Activated CD4-positive, alpha-beta T cell treated with anti-CD3 and anti-CD28 coated beads, Interleukin-2, amount 10 ng/mL, durations not matched to agents 24 days and 14 days (primary cell): Measurements from ENCODE around the gene SLC25A25. TPM values are rescaled to one million over a fixed set of nuclear protein-coding genes. Genes with fewer than 3 reads are reported as not detected.
"Not testable (repeated sequence)": the region's sequence is repeated elsewhere in the genome, so short reads cannot be mapped to it uniquely, and the experiment has no call there.

ENCODE experiments used
- DNase-seq: peaks from one replicate; pipeline ENCODE4 v3.0.0; 2022
- H3K27ac Mint-ChIP-seq: one replicate; pipeline ENCODE4 v1.8.0; 2022; ENCODE audit warnings: mild to moderate bottlenecking, mixed read lengths
- H3K27me3 Mint-ChIP-seq: one replicate; pipeline ENCODE4 v1.8.0; 2022; ENCODE audit warnings: mixed read lengths
- H3K36me3 Mint-ChIP-seq: one replicate; pipeline ENCODE4 v1.8.0; 2022; ENCODE audit warnings: low read depth, mild to moderate bottlenecking, mixed read lengths
- H3K4me1 Mint-ChIP-seq: one replicate; pipeline ENCODE4 v1.8.0; 2021; ENCODE audit warnings: mixed read lengths
- H3K4me3 Mint-ChIP-seq: one replicate; pipeline ENCODE4 v1.8.0; 2022; ENCODE audit warnings: mild to moderate bottlenecking, moderate library complexity, mixed read lengths
- H3K9me3 Mint-ChIP-seq: one replicate; pipeline ENCODE4 v1.8.0; 2021; ENCODE audit warnings: mixed read lengths
- intact Hi-C: fragments of 100-400 bp; cut with micrococcal nuclease; formaldehyde crosslinking; loops from one replicate; pipeline ENCODE4 v1.15.1; 2023
- total RNA-seq: library from RNA; stranded (reverse); gene quantifications from 2 replicates; pipeline ENCODE4 v1.2.3, GENCODE V29; 2022

Gene SLC25A25
- total RNA-seq, 1 donor from 2014 or later = 14.0 TPM

GRCh38 chr9:128036522-128036921, 31.5 kb upstream of the SLC25A25 start:
- not testable (repeated sequence) for H3K36me3 Mint-ChIP-seq, H3K4me3 Mint-ChIP-seq, H3K27ac Mint-ChIP-seq, H3K9me3 Mint-ChIP-seq, H3K27me3 Mint-ChIP-seq, DNase-seq
- H3K4me1 Mint-ChIP-seq = peaks cover 27% of the 10 kb centered on the region
- intact Hi-C loops = loop anchor here (10.0 kb wide), 1 partner anchor 252 kb away; the partner anchor contains the start of gene CDK9

- H3K9me3 Mint-ChIP-seq, intact Hi-C loops, H3K27me3 Mint-ChIP-seq, H3K27ac Mint-ChIP-seq, H3K36me3 Mint-ChIP-seq, DNase-seq, H3K4me3 Mint-ChIP-seq, H3K4me1 Mint-ChIP-seq: not testable (repeated sequence)
These were observed 27.2 kb upstream of the SLC25A25 start for GRCh38 chr9:128040783-128041182.

GRCh38 chr9:128042043-128042442, 26.0 kb upstream of the SLC25A25 start:
- Mint-ChIP-seq H3K9me3 (no peaks in the 10 kb centered on the region), H3K27ac (no peak overlapping the region), H3K36me3 (no peaks in the 10 kb centered on the region), H3K4me1 (peaks cover 6% of the 10 kb centered on the region), H3K27me3 (peaks cover 3% of the 10 kb centered on the region), H3K4me3 (no peak overlapping the region)
- intact Hi-C loops = no loop called here
- DNase-seq = no peak

- Mint-ChIP-seq H3K27me3 (peaks cover 3% of the 10 kb centered on the region), H3K4me1 (peaks cover 6% of the 10 kb centered on the region), H3K9me3 (no peaks in the 10 kb centered on the region), H3K27ac (no peak overlapping the region), H3K4me3 (no peak overlapping the region), H3K36me3 (no peaks in the 10 kb centered on the region)
- intact Hi-C loops = no loop called here
- no peak for DNase-seq
These were observed 24.6 kb upstream of the SLC25A25 start for GRCh38 chr9:128043467-128043868.

DNA sequence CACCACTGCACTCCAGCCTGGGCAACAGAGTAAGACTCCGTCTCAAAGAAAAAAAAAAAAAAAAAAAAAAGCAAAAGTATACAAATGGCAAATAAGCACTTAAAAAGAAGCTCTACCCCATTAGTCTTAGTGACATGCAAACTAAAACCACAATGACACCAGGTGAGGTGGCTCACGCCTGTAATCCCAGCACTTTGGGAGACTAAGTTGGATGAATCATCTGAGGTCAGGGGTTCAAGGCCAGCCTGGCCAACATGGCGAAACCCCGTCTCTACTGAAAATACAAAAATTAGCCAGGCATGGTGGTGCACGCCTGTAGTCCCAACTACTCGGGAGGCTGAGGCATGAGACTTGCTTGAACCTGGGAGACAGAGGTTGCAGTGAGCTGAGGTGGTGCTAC, 22.6 kb upstream of the SLC25A25 start:
- H3K4me3 Mint-ChIP-seq, intact Hi-C loops, H3K9me3 Mint-ChIP-seq, H3K27ac Mint-ChIP-seq, H3K4me1 Mint-ChIP-seq, H3K27me3 Mint-ChIP-seq, DNase-seq, H3K36me3 Mint-ChIP-seq: not testable (repeated sequence)

- H3K9me3 Mint-ChIP-seq = no peaks in the 10 kb centered on the region
- no peak for DNase-seq
- peaks cover 8% of the 10 kb centered on the region for H3K4me1 Mint-ChIP-seq
- H3K36me3 Mint-ChIP-seq = no peaks in the 10 kb centered on the region
- intact Hi-C loops = no loop called here
- H3K4me3 Mint-ChIP-seq = no peak overlapping the region
- no peak overlapping the region for H3K27ac Mint-ChIP-seq
- H3K27me3 Mint-ChIP-seq = peaks cover 3% of the 10 kb centered on the region
These were observed 22.2 kb upstream of the SLC25A25 start for GRCh38 chr9:128045831-128046230.

DNA sequence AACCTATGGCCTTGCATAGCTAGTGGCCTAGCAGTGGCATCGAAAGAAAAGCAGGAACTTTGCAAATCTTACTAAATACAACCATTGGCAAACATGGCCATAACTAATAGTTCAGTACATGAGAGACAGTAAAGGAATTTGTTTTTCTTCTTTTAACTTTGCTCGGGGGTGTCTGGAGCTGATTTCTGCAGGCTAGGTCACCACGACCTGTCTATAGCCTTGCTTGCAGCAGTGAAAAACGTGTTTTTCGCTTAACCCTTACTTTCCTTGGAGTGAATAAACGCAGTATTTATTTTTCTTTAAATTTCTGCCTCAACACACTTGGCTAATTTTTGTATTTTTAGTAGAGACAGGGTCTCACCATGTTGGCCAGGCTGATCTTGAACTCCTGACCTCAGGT, 20.8 kb upstream of the SLC25A25 start:
- intact Hi-C loops = no loop called here
- H3K4me3 Mint-ChIP-seq = no peak overlapping the region
- H3K27ac Mint-ChIP-seq = no peak overlapping the region
- H3K36me3 Mint-ChIP-seq = no peaks in the 10 kb centered on the region
- H3K27me3 Mint-ChIP-seq = peaks cover 2% of the 10 kb centered on the region
- no peak for DNase-seq
- H3K4me1 Mint-ChIP-seq = peaks cover 2% of the 10 kb centered on the region
- no peaks in the 10 kb centered on the region for H3K9me3 Mint-ChIP-seq

GRCh38 chr9:128048663-128049062, 19.4 kb upstream of the SLC25A25 start:
- H3K27ac Mint-ChIP-seq = no peak overlapping the region
- peak; percentile 63 for DNase-seq
- H3K36me3 Mint-ChIP-seq = no peaks in the 10 kb centered on the region

GRCh38 chr9:128049843-128050242, 18.2 kb upstream of the SLC25A25 start:
- no peak overlapping the region for H3K4me3 Mint-ChIP-seq
- no peaks in the 10 kb centered on the region for H3K9me3 Mint-ChIP-seq
- peaks cover 6% of the 10 kb centered on the region for H3K27me3 Mint-ChIP-seq
- peaks cover 2% of the 10 kb centered on the region for H3K4me1 Mint-ChIP-seq
- H3K36me3 Mint-ChIP-seq = no peaks in the 10 kb centered on the region
- no peak overlapping the region for H3K27ac Mint-ChIP-seq
- intact Hi-C loops = no loop called here
- no peak for DNase-seq

More at GRCh38 chr9:128048663-128049062, 19.4 kb upstream of the SLC25A25 start:
- H3K4me3 Mint-ChIP-seq = no peak overlapping the region
- no peaks in the 10 kb centered on the region for H3K9me3 Mint-ChIP-seq
- H3K27me3 Mint-ChIP-seq = peaks cover 2% of the 10 kb centered on the region
- intact Hi-C loops = no loop called here
- H3K4me1 Mint-ChIP-seq = peaks cover 2% of the 10 kb centered on the region

- Mint-ChIP-seq H3K27me3 (peaks cover 6% of the 10 kb centered on the region), H3K27ac (no peak overlapping the region), H3K36me3 (no peaks in the 10 kb centered on the region), H3K9me3 (no peaks in the 10 kb centered on the region), H3K4me1 (peaks cover 2% of the 10 kb centered on the region), H3K4me3 (no peak overlapping the region)
- no peak for DNase-seq
- intact Hi-C loops = no loop called here
These were observed 15.9 kb upstream of the SLC25A25 start for GRCh38 chr9:128051932-128052709.

- Mint-ChIP-seq H3K27ac (no peak overlapping the region), H3K36me3 (no peaks in the 10 kb centered on the region), H3K9me3 (no peaks in the 10 kb centered on the region), H3K4me1 (peaks cover under 1% of the 10 kb centered on the region), H3K4me3 (no peak overlapping the region), H3K27me3 (peaks cover 6% of the 10 kb centered on the region)
- intact Hi-C loops = no loop called here
- DNase-seq = no peak
These were observed 14.5 kb upstream of the SLC25A25 start for GRCh38 chr9:128053560-128053959.

GRCh38 chr9:128054087-128054486, 13.9 kb upstream of the SLC25A25 start:
- H3K27me3 Mint-ChIP-seq = peaks cover 6% of the 10 kb centered on the region
- no peak overlapping the region for H3K27ac Mint-ChIP-seq
- no peak for DNase-seq
- no peaks in the 10 kb centered on the region for H3K9me3 Mint-ChIP-seq
- intact Hi-C loops = no loop called here
- no peak overlapping the region for H3K4me3 Mint-ChIP-seq
- H3K4me1 Mint-ChIP-seq = no peaks in the 10 kb centered on the region
- no peaks in the 10 kb centered on the region for H3K36me3 Mint-ChIP-seq

DNA sequence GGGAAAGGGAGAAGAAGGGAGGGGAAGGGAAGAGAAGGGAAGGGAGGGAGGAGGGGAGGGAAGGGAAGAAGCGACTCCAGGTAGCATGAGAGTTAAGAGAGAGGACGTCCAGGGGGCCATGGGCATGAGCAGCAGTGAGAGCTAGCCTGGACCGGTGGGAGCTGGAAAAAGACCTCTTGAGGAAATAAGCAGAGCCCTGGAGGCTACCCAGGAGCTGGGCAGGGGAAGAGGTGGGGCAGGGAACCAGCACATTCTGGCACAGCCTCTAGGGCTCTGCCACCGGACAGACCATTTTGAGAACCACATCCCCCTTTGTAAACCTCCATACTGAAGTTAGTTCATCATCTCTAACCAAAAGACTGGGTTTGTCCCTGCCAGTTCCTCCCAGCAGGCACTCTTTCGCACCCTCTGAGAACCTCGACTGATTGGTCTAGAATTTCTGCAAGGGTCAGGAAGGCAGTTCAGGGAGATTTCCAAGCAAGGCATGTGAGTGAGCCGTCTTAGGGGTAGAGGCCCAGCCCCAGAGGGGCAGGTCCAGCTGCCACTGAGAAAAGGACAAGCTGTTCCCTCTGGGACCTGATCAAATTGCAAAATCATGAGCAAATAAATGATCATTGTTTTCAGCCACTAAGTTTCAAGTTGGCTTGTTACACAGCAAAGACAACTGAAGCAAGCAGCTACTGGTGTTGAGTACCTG, 12.5 kb upstream of the SLC25A25 start:
- Mint-ChIP-seq H3K36me3 (no peaks in the 10 kb centered on the region), H3K27ac (no peak overlapping the region), H3K4me3 (no peak overlapping the region), H3K4me1 (no peaks in the 10 kb centered on the region), H3K9me3 (no peaks in the 10 kb centered on the region), H3K27me3 (peaks cover 6% of the 10 kb centered on the region)
- intact Hi-C loops = no loop called here
- DNase-seq = no peak

- H3K4me3 Mint-ChIP-seq = no peak overlapping the region
- peaks cover 1% of the 10 kb centered on the region for H3K4me1 Mint-ChIP-seq
- H3K9me3 Mint-ChIP-seq = no peaks in the 10 kb centered on the region
- H3K36me3 Mint-ChIP-seq = peaks cover under 1% of the 10 kb centered on the region
- peaks cover 6% of the 10 kb centered on the region for H3K27me3 Mint-ChIP-seq
- intact Hi-C loops = no loop called here
- DNase-seq = no peak
- H3K27ac Mint-ChIP-seq = no peak overlapping the region
These were observed 11.9 kb upstream of the SLC25A25 start for GRCh38 chr9:128056086-128056485.
